ENCODE data around the gene TOMM20.

TOMM20 gene

GRCh38 chr1:235151033-235151432 lies 22.4 kb upstream of the TOMM20 start:
- H3K27ac ChIP-seq (ENCODE audit: poor library complexity, severe bottlenecking): no peak overlapping the region
- H3K4me3 ChIP-seq (ENCODE audit: severe bottlenecking): no peak overlapping the region
- no peaks in the 10 kb centered on the region for H3K9me3 ChIP-seq (ENCODE audit: severe bottlenecking)
- ATAC-seq (ENCODE audit: low read depth) (no peak), DNase-seq (ENCODE audit: low spot score) (no peak)
- no peaks in the 10 kb centered on the region for H3K4me1 ChIP-seq (ENCODE audit: insufficient read depth, poor library complexity, severe bottlenecking)
- H3K27me3 ChIP-seq (ENCODE audit: insufficient read depth, poor library complexity, severe bottlenecking): no peaks in the 10 kb centered on the region
- H3K36me3 ChIP-seq (ENCODE audit: low read depth): peaks cover 69% of the 10 kb centered on the region
- no peak for TF ChIP-seq CTCF (IDR thresholded peaks at IDR 0.05; ENCODE audit: poor library complexity, severe bottlenecking)

- Histone ChIP-seq H3K27ac (ENCODE audit: poor library complexity, severe bottlenecking) (no peak overlapping the region), H3K27me3 (ENCODE audit: insufficient read depth, poor library complexity, severe bottlenecking) (no peaks in the 10 kb centered on the region), H3K36me3 (ENCODE audit: low read depth) (peaks cover 65% of the 10 kb centered on the region), H3K9me3 (ENCODE audit: severe bottlenecking) (no peaks in the 10 kb centered on the region), H3K4me3 (ENCODE audit: severe bottlenecking) (no peak overlapping the region), H3K4me1 (ENCODE audit: insufficient read depth, poor library complexity, severe bottlenecking) (no peaks in the 10 kb centered on the region)
- DNase-seq (ENCODE audit: low spot score): no peak
- TF ChIP-seq CTCF (IDR thresholded peaks at IDR 0.05; ENCODE audit: poor library complexity, severe bottlenecking): no peak
- no peak for ATAC-seq (ENCODE audit: low read depth)
Observed at GRCh38 chr1:235149824-235150223, 21.2 kb upstream of the TOMM20 start.

- Histone ChIP-seq H3K27ac (ENCODE audit: poor library complexity, severe bottlenecking) (no peak overlapping the region), H3K27me3 (ENCODE audit: insufficient read depth, poor library complexity, severe bottlenecking) (no peaks in the 10 kb centered on the region), H3K36me3 (ENCODE audit: low read depth) (peaks cover 55% of the 10 kb centered on the region), H3K9me3 (ENCODE audit: severe bottlenecking) (no peaks in the 10 kb centered on the region), H3K4me1 (ENCODE audit: insufficient read depth, poor library complexity, severe bottlenecking) (no peaks in the 10 kb centered on the region), H3K4me3 (ENCODE audit: severe bottlenecking) (no peak overlapping the region)
- DNase-seq (ENCODE audit: low spot score) (no peak), ATAC-seq (ENCODE audit: low read depth) (no peak)
- no peak for TF ChIP-seq CTCF (IDR thresholded peaks at IDR 0.05; ENCODE audit: poor library complexity, severe bottlenecking)
Observed at GRCh38 chr1:235147269-235147668, 18.6 kb upstream of the TOMM20 start.

GRCh38 chr1:235145639-235146038 lies 17.0 kb upstream of the TOMM20 start:
- no peak for TF ChIP-seq CTCF (IDR thresholded peaks at IDR 0.05; ENCODE audit: poor library complexity, severe bottlenecking)
- H3K4me3 ChIP-seq (ENCODE audit: severe bottlenecking): no peak overlapping the region
- H3K36me3 ChIP-seq (ENCODE audit: low read depth): peaks cover 47% of the 10 kb centered on the region
- no peaks in the 10 kb centered on the region for H3K9me3 ChIP-seq (ENCODE audit: severe bottlenecking)
- no peak overlapping the region for H3K27ac ChIP-seq (ENCODE audit: poor library complexity, severe bottlenecking)
- H3K4me1 ChIP-seq (ENCODE audit: insufficient read depth, poor library complexity, severe bottlenecking): no peaks in the 10 kb centered on the region
- DNase-seq (ENCODE audit: low spot score): no peak
- no peak for ATAC-seq (ENCODE audit: low read depth)
- H3K27me3 ChIP-seq (ENCODE audit: insufficient read depth, poor library complexity, severe bottlenecking): no peaks in the 10 kb centered on the region

GRCh38 chr1:235142991-235143390 lies 14.4 kb upstream of the TOMM20 start:
- H3K36me3 ChIP-seq (ENCODE audit: low read depth): peaks cover 44% of the 10 kb centered on the region
- no peak for DNase-seq (ENCODE audit: low spot score)
- no peaks in the 10 kb centered on the region for H3K27me3 ChIP-seq (ENCODE audit: insufficient read depth, poor library complexity, severe bottlenecking)
- H3K9me3 ChIP-seq (ENCODE audit: severe bottlenecking): no peaks in the 10 kb centered on the region
- no peak overlapping the region for H3K4me3 ChIP-seq (ENCODE audit: severe bottlenecking)
- no peaks in the 10 kb centered on the region for H3K4me1 ChIP-seq (ENCODE audit: insufficient read depth, poor library complexity, severe bottlenecking)
- H3K27ac ChIP-seq (ENCODE audit: poor library complexity, severe bottlenecking): no peak overlapping the region
- no peak for ATAC-seq (ENCODE audit: low read depth)
- no peak for TF ChIP-seq CTCF (IDR thresholded peaks at IDR 0.05; ENCODE audit: poor library complexity, severe bottlenecking)

All from RWPE2 (cell line).